SK-N-SH treated with all-trans-retinoic acid at 6 μM for 48 hours (cell line): Measurements from ENCODE around the gene CYBC1.

Source experiments
- BACH2 ChIP-seq: fragments of 250-450 bp; sonication (Bioruptor Pico); IDR thresholded peaks from 2 replicates; pipeline ENCODE4 v1.9.0; 2021; ENCODE audit warnings: mild to moderate bottlenecking, borderline replicate concordance
- CREB5 ChIP-seq: fragments of 250-450 bp; sonication (Bioruptor Pico); IDR thresholded peaks from 2 replicates; pipeline ENCODE4 v1.5.1; 2020; ENCODE audit warnings: low read depth, mild to moderate bottlenecking, moderate library complexity
- CSRNP3 ChIP-seq: fragments of 250-450 bp; sonication (Bioruptor Pico); IDR thresholded peaks from 2 replicates; pipeline ENCODE4 v1.5.1; 2021; ENCODE audit warnings: mild to moderate bottlenecking, moderate library complexity
- ISL1 ChIP-seq: fragments of 250-450 bp; sonication (Bioruptor Pico); IDR thresholded peaks from 2 replicates; pipeline ENCODE4 v2.1.2; 2022; ENCODE audit warnings: mild to moderate bottlenecking, moderate library complexity
- PPARA ChIP-seq: fragments of 250-450 bp; sonication (Bioruptor Pico); IDR thresholded peaks from 2 replicates; pipeline ENCODE4 v1.5.0; 2020; ENCODE audit warnings: mild to moderate bottlenecking, borderline replicate concordance
- SNAI2 ChIP-seq: fragments of 250-450 bp; sonication (Bioruptor Pico); IDR thresholded peaks from 2 replicates; pipeline ENCODE4 v1.5.0; 2020; ENCODE audit warnings: mild to moderate bottlenecking, moderate library complexity
- TOX ChIP-seq: fragments of 250-450 bp; sonication (Bioruptor Pico); IDR thresholded peaks from 2 replicates; pipeline ENCODE4 v1.8.0; 2021; ENCODE audit warnings: mild to moderate bottlenecking, moderate library complexity, borderline replicate concordance
- ZNF565 ChIP-seq: fragments of 450-650 bp; formaldehyde crosslinking; conservative IDR thresholded peaks from 2 replicates; pipeline ENCODE4 v1.5.0; 2020; ENCODE audit warnings: low read depth, mild to moderate bottlenecking, moderate library complexity
- ZNF70 ChIP-seq: fragments of 450-650 bp; formaldehyde crosslinking; IDR thresholded peaks from 2 replicates; pipeline ENCODE4 v1.5.0; 2020; ENCODE audit warnings: mild to moderate bottlenecking, moderate library complexity
- ZNF8 ChIP-seq: fragments of 450-650 bp; formaldehyde crosslinking; IDR thresholded peaks from 2 replicates; pipeline ENCODE4 v1.5.0; 2020; ENCODE audit warnings: mild to moderate bottlenecking, moderate library complexity

DNA sequence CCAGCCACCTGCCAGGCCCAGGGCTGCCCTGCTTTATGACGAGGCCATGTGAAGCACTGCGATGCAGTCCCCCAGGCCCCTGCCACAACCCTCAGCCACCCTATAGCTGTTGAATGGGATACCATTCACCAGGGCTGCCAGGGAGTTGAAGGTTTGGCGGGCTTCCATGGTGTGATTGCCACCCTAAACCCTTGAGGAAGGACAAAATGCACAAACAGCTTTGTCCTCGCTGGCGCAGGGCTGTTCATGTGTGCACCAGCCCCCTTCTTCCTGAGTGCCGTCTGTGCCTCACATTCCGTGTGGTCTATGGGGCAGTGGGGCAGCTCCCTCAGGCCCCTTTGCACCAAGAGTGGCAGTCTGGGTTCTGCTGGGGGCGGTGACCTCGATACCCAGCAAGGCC, 33.3 kb upstream of the CYBC1 start:
- TF ChIP-seq ISL1 (CRISPR knock-in tag) (no peak), BACH2 (CRISPR knock-in tag) (no peak), TOX (CRISPR knock-in tag) (no peak), SNAI2 (CRISPR knock-in tag) (no peak), ZNF8 (CRISPR knock-in tag) (no peak), CREB5 (CRISPR knock-in tag) (no peak), PPARA (CRISPR knock-in tag) (no peak), ZNF70 (CRISPR knock-in tag) (no peak), CSRNP3 (CRISPR knock-in tag) (no peak), ZNF565 (CRISPR knock-in tag) (no peak)
